ENCODE results near the gene RGMA. TPM values are rescaled to one million over a fixed set of nuclear protein-coding genes. Genes with fewer than 3 reads are reported as not detected.
A peak's percentile ranks its signal among the peaks of the same experiment; 100 is the strongest.

RGMA gene
- total RNA-seq, 4 donors from 2014 or later: 99.0 to 307 (median 112) TPM

GRCh38 chr15:93012786-93013185, 76.2 kb downstream of the RGMA start:
- no peaks in the 10 kb centered on the region for H3K27me3 ChIP-seq
- TF ChIP-seq POLR2A (IDR thresholded peaks at IDR 0.05): no peak
- no peak for TF ChIP-seq CTCF (IDR thresholded peaks at IDR 0.05)
- TF ChIP-seq EP300 (IDR thresholded peaks at IDR 0.05): no peak
- TF ChIP-seq POLR2AphosphoS5 (IDR thresholded peaks at IDR 0.05): no peak
- H3K9me3 ChIP-seq: no peaks in the 10 kb centered on the region
- 100% methylated on average over 1 of the region's 1 CpG; no CpG with 5 or more reads in 1 of the 2 donors for WGBS, 2 donors (ENCODE audit: low coverage in 1 of 2)
- ATAC-seq: no peak
- peaks cover 0 to 3% (median 0%) of the 10 kb centered on the region in 3 donors for H3K4me1 ChIP-seq
- H3K4me3 ChIP-seq: no peak overlapping the region
- no peak overlapping the region for H3K27ac ChIP-seq
- H3K36me3 ChIP-seq: peaks cover 22 to 100% of the 10 kb centered on the region in 2 donors

GRCh38 chr15:93007994-93008393, 81.0 kb downstream of the RGMA start:
- ATAC-seq: no peak
- H3K27me3 ChIP-seq: no peaks in the 10 kb centered on the region
- no peaks in the 10 kb centered on the region for H3K9me3 ChIP-seq
- WGBS, 2 donors (ENCODE audit: low coverage in 1 of 2): 88 to 100% methylated on average over 1 to 3 of the region's 3 CpGs
- TF ChIP-seq EP300 (IDR thresholded peaks at IDR 0.05): no peak
- TF ChIP-seq POLR2AphosphoS5 (IDR thresholded peaks at IDR 0.05): no peak
- TF ChIP-seq POLR2A (IDR thresholded peaks at IDR 0.05): no peak
- TF ChIP-seq CTCF (IDR thresholded peaks at IDR 0.05): no peak
- H3K4me1 ChIP-seq: no peaks in the 10 kb centered on the region
- H3K36me3 ChIP-seq: peaks cover 16 to 97% of the 10 kb centered on the region in 2 donors
- no peak overlapping the region for H3K4me3 ChIP-seq
- no peak overlapping the region for H3K27ac ChIP-seq

GRCh38 chr15:93005133-93005532, 83.9 kb downstream of the RGMA start:
- Histone ChIP-seq H3K9me3 (no peaks in the 10 kb centered on the region), H3K4me1 (no peaks in the 10 kb centered on the region), H3K27ac (no peak overlapping the region), H3K27me3 (no peaks in the 10 kb centered on the region), H3K36me3 (peaks cover 8 to 97% of the 10 kb centered on the region in 2 donors), H3K4me3 (no peak overlapping the region)
- ATAC-seq: no peak
- no peak for TF ChIP-seq CTCF (IDR thresholded peaks at IDR 0.05)
- TF ChIP-seq EP300 (IDR thresholded peaks at IDR 0.05): no peak
- TF ChIP-seq POLR2A (IDR thresholded peaks at IDR 0.05): no peak
- TF ChIP-seq POLR2AphosphoS5 (IDR thresholded peaks at IDR 0.05): no peak
- WGBS, 2 donors (ENCODE audit: low coverage in 1 of 2): 84 to 88% methylated on average over 3 to 4 of the region's 4 CpGs

GRCh38 chr15:93001881-93002280, 87.1 kb downstream of the RGMA start:
- Histone ChIP-seq H3K27ac (peak overlapping the region in 1 of 4 donors; percentile 11), H3K9me3 (no peaks in the 10 kb centered on the region), H3K4me1 (no peaks in the 10 kb centered on the region), H3K4me3 (no peak overlapping the region), H3K36me3 (peaks cover 13 to 99% of the 10 kb centered on the region in 2 donors), H3K27me3 (no peaks in the 10 kb centered on the region)
- no peak for ATAC-seq
- WGBS, 2 donors (ENCODE audit: low coverage in 1 of 2): 57 to 90% methylated on average over 1 to 2 of the region's 2 CpGs
- TF ChIP-seq CTCF (IDR thresholded peaks at IDR 0.05) (no peak), POLR2AphosphoS5 (IDR thresholded peaks at IDR 0.05) (no peak), EP300 (IDR thresholded peaks at IDR 0.05) (no peak), POLR2A (IDR thresholded peaks at IDR 0.05) (no peak)

- no peak overlapping the region for H3K4me3 ChIP-seq
- no peak for TF ChIP-seq POLR2AphosphoS5 (IDR thresholded peaks at IDR 0.05)
- no peak for TF ChIP-seq CTCF (IDR thresholded peaks at IDR 0.05)
- TF ChIP-seq EP300 (IDR thresholded peaks at IDR 0.05): no peak
- TF ChIP-seq POLR2A (IDR thresholded peaks at IDR 0.05): no peak
- no peaks in the 10 kb centered on the region for H3K9me3 ChIP-seq
- peaks cover 13 to 99% of the 10 kb centered on the region in 2 donors for H3K36me3 ChIP-seq
- ATAC-seq: no peak
- no peaks in the 10 kb centered on the region for H3K27me3 ChIP-seq
- peak overlapping the region in 1 of 4 donors; percentile 11 for H3K27ac ChIP-seq
- WGBS, 2 donors (ENCODE audit: low coverage in 1 of 2): 100% methylated on average over 2 of the region's 6 CpGs; no CpG with 5 or more reads in 1 of the 2 donors
- H3K4me1 ChIP-seq: no peaks in the 10 kb centered on the region
Observed at GRCh38 chr15:93001156-93001555, 87.9 kb downstream of the RGMA start.
